Measurements from ENCODE around the gene HIRIP3. TPM values are rescaled to one million over a fixed set of nuclear protein-coding genes. Genes with fewer than 3 reads are reported as not detected.

The HIRIP3 gene
- total RNA-seq, 1 experiment from 2014 or later, result 18.9 TPM

DNA sequence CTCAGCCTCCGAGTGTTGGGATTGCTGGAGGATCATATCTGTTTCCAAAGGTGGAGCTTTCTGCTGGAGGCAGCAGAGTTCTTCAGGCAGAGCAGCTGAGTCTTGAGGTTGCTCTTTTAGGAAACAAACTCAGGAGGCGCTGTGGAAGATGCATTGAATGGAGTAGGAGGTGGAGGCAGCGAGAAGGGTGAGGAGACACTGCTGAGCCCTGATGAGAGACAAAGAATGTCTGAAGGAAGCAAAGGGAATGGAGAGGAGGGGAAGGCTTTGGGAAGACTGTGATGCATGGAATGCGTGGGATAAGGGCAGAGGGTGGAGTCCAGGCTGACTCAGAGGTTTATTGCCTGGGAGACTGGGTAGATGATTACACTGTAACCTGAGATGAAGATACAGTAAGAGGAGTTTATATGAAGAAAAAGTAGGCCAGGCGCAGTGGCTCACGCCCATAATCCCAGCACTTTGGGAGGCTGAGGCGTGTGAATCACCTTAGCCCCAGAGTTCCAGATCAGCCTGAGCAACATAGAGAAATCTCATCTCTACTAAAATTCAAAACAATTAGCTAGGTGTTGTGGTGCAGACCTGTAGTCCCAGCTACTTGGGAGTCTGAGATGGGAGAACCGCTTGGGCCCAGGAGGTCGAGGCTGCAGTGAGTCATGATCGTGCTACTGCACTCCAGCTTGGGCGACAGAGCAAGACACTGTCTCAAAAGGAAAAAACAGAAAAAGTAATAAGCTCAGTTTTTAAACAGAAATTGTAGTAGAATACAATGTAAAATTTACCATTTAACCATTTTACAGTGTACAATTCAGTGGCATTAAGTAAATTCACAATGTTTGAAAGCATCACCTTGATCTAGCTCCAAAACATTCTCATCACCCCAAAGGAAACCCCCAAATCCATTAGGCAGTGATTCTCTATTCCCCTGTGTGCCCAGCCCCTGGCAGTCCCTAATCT lies 51.3 kb downstream of the HIRIP3 start:
- POLR2A ChIA-PET, result interaction anchor here (0.8 to 1.5 kb wide), 4 partner anchors 17 to 793 kb away, joined by 3 to 7 read pairs (median 4); partner anchors contain the start of gene TMEM219
- ATAC-seq, result peak; percentile 94
- peaks cover 12% of the 10 kb centered on the region for H3K4me1 Mint-ChIP-seq

More for the DNA sequence above, 51.3 kb downstream of the HIRIP3 start:
- H3K36me3 Mint-ChIP-seq, result no peaks in the 10 kb centered on the region
- peak overlapping the region; percentile 60 for H3K27ac Mint-ChIP-seq
- peaks cover 11% of the 10 kb centered on the region for H3K27me3 Mint-ChIP-seq (ENCODE audit: low read depth)
- peak; percentile 19 for DNase-seq (ENCODE audit: low spot score)
- peaks cover 14% of the 10 kb centered on the region; the same call in 1 of the 2 replicates for H3K9me3 Mint-ChIP-seq
- CTCF ChIA-PET, result interaction anchor here (0.6 to 2.1 kb wide), 19 partner anchors 8 to 168 kb away, joined by 3 to 18 read pairs (median 5); partner anchors contain the start of genes KIF22, SEZ6L2, TAOK2 and TMEM219
- H3K4me3 Mint-ChIP-seq, result no peak overlapping the region
- TF ChIP-seq, protein P1, sequence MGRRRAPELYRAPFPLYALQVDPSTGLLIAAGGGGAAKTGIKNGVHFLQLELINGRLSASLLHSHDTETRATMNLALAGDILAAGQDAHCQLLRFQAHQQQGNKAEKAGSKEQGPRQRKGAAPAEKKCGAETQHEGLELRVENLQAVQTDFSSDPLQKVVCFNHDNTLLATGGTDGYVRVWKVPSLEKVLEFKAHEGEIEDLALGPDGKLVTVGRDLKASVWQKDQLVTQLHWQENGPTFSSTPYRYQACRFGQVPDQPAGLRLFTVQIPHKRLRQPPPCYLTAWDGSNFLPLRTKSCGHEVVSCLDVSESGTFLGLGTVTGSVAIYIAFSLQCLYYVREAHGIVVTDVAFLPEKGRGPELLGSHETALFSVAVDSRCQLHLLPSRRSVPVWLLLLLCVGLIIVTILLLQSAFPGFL (CRISPR knock-in tag; IDR thresholded peaks at IDR 0.05; ENCODE audit: borderline replicate concordance), result no peak
- TF ChIP-seq CREM (CRISPR knock-in tag; IDR thresholded peaks at IDR 0.05) (no peak), E2F4 (CRISPR knock-in tag; IDR thresholded peaks at IDR 0.05; ENCODE audit: borderline replicate concordance, low read depth) (no peak), NFYB (CRISPR knock-in tag; conservative IDR thresholded peaks at IDR 0.05; ENCODE audit: low read depth) (no peak), CDX4 (CRISPR knock-in tag; IDR thresholded peaks at IDR 0.05; ENCODE audit: borderline replicate concordance) (no peak), TEAD1 (CRISPR knock-in tag; IDR thresholded peaks at IDR 0.05) (no peak), ZNF281 (CRISPR knock-in tag; IDR thresholded peaks at IDR 0.05) (no peak), NR3C1 (CRISPR knock-in tag; conservative IDR thresholded peaks at IDR 0.05; ENCODE audit: low read depth) (no peak), GTF2I (CRISPR knock-in tag; conservative IDR thresholded peaks at IDR 0.05) (no peak), SMAD4 (CRISPR knock-in tag; IDR thresholded peaks at IDR 0.05) (no peak), ARID4B (CRISPR knock-in tag; IDR thresholded peaks at IDR 0.05; ENCODE audit: borderline replicate concordance) (no peak), SOX15 (CRISPR knock-in tag; IDR thresholded peaks at IDR 0.05) (no peak)
- TF ChIP-seq, protein P2, sequence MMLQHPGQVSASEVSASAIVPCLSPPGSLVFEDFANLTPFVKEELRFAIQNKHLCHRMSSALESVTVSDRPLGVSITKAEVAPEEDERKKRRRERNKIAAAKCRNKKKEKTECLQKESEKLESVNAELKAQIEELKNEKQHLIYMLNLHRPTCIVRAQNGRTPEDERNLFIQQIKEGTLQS (CRISPR knock-in tag; conservative IDR thresholded peaks at IDR 0.05), result no peak
- TF ChIP-seq, protein P3, sequence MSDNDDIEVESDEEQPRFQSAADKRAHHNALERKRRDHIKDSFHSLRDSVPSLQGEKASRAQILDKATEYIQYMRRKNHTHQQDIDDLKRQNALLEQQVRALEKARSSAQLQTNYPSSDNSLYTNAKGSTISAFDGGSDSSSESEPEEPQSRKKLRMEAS (CRISPR knock-in tag; IDR thresholded peaks at IDR 0.05), result no peak
- TF ChIP-seq, protein P4, sequence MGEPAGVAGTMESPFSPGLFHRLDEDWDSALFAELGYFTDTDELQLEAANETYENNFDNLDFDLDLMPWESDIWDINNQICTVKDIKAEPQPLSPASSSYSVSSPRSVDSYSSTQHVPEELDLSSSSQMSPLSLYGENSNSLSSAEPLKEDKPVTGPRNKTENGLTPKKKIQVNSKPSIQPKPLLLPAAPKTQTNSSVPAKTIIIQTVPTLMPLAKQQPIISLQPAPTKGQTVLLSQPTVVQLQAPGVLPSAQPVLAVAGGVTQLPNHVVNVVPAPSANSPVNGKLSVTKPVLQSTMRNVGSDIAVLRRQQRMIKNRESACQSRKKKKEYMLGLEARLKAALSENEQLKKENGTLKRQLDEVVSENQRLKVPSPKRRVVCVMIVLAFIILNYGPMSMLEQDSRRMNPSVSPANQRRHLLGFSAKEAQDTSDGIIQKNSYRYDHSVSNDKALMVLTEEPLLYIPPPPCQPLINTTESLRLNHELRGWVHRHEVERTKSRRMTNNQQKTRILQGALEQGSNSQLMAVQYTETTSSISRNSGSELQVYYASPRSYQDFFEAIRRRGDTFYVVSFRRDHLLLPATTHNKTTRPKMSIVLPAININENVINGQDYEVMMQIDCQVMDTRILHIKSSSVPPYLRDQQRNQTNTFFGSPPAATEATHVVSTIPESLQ (CRISPR knock-in tag; IDR thresholded peaks at IDR 0.05), result no peak
- TF ChIP-seq, protein P5, sequence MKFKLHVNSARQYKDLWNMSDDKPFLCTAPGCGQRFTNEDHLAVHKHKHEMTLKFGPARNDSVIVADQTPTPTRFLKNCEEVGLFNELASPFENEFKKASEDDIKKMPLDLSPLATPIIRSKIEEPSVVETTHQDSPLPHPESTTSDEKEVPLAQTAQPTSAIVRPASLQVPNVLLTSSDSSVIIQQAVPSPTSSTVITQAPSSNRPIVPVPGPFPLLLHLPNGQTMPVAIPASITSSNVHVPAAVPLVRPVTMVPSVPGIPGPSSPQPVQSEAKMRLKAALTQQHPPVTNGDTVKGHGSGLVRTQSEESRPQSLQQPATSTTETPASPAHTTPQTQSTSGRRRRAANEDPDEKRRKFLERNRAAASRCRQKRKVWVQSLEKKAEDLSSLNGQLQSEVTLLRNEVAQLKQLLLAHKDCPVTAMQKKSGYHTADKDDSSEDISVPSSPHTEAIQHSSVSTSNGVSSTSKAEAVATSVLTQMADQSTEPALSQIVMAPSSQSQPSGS (CRISPR knock-in tag; IDR thresholded peaks at IDR 0.05; ENCODE audit: borderline replicate concordance, low read depth), result no peak
- TF ChIP-seq, protein P6, sequence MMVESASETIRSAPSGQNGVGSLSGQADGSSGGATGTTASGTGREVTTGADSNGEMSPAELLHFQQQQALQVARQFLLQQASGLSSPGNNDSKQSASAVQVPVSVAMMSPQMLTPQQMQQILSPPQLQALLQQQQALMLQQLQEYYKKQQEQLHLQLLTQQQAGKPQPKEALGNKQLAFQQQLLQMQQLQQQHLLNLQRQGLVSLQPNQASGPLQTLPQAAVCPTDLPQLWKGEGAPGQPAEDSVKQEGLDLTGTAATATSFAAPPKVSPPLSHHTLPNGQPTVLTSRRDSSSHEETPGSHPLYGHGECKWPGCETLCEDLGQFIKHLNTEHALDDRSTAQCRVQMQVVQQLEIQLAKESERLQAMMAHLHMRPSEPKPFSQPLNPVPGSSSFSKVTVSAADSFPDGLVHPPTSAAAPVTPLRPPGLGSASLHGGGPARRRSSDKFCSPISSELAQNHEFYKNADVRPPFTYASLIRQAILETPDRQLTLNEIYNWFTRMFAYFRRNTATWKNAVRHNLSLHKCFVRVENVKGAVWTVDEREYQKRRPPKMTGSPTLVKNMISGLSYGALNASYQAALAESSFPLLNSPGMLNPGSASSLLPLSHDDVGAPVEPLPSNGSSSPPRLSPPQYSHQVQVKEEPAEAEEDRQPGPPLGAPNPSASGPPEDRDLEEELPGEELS (CRISPR knock-in tag; IDR thresholded peaks at IDR 0.05), result no peak

Data from WTC11 (cell line).